ENCODE measurements around the gene ENOPH1. TPM values are rescaled to one million over a fixed set of nuclear protein-coding genes. Genes with fewer than 3 reads are reported as not detected.

ENOPH1 gene
- total RNA-seq: 51.0 and 52.3 TPM in 2 replicates

GRCh38 chr4:82430193-82430963, at the start of gene ENOPH1, which contains the start of gene HNRNPDL:
ENOPH1 (plus strand) TSS chr4:82430590; CDS start chr4:82430830, 240 bp downstream.
HNRNPDL (minus strand) TSS chr4:82430462; CDS start chr4:82429690, 772 bp downstream.

Other genes with a start within 250 kb of the ENOPH1 start
- 42.6 and 44.3 TPM in 2 replicates for gene HNRNPD, start 56.6 kb upstream of the ENOPH1 start, total RNA-seq
- gene HNRNPDL, start 128 bp upstream of the ENOPH1 start, total RNA-seq: 140 and 147 TPM in 2 replicates
- gene TMEM150C, start 131.4 kb downstream of the ENOPH1 start, total RNA-seq: 1.4 and 3.0 TPM in 2 replicates

All from endothelial cell of coronary artery (primary cell).